Esophagus (tissue), 2 donors: ENCODE data around the gene L3MBTL3. TPM values are rescaled to one million over a fixed set of nuclear protein-coding genes. Genes with fewer than 3 reads are reported as not detected.

Experiments
- H3K27ac ChIP-seq, 2 donors: one replicate each; pipeline ENCODE4 v1.5.1; 2013; ENCODE audit warnings: low read depth in 2 of 2, mild to moderate bottlenecking in 2 of 2, inconsistent platforms in 1 of 2, low read length in 1 of 2, moderate library complexity in 1 of 2
- H3K27me3 ChIP-seq, 2 donors: one replicate each; pipeline ENCODE4 v1.6.1; 2013; ENCODE audit warnings: low read length in 2 of 2, control low read depth in 1 of 2, mild to moderate bottlenecking in 1 of 2; ENCODE audit not compliant: insufficient read depth in 2 of 2, control insufficient read depth in 1 of 2
- H3K36me3 ChIP-seq, 2 donors: one replicate each; pipeline ENCODE4 v1.6.1; 2013; ENCODE audit warnings: low read length in 1 of 2; ENCODE audit not compliant: control insufficient read depth in 2 of 2, insufficient read depth in 2 of 2
- H3K4me1 ChIP-seq, 2 donors: one replicate each; pipeline ENCODE4 v1.6.1; 2013; ENCODE audit warnings: low read length in 1 of 2; ENCODE audit not compliant: control insufficient read depth in 2 of 2, insufficient read depth in 2 of 2
- H3K4me3 ChIP-seq, 2 donors: one replicate each; pipeline ENCODE4 v1.5.1; 2013; ENCODE audit warnings: low read length in 2 of 2, mild to moderate bottlenecking in 2 of 2, low read depth in 1 of 2, moderate library complexity in 1 of 2
- H3K9me3 ChIP-seq, 2 donors: one replicate each; pipeline ENCODE4 v1.6.1; 2013; ENCODE audit warnings: mild to moderate bottlenecking in 2 of 2, low read depth in 1 of 2, low read length in 1 of 2, moderate library complexity in 1 of 2; ENCODE audit not compliant: control insufficient read depth in 2 of 2, insufficient read depth in 1 of 2
- WGBS, 2 donors: extraction: QIAGEN DNeasy Blood & Tissue Kit; methylation state at CpG; one replicate each; pipeline ENCODE4 v1.1.7; 2013; 5-methylcytosine and 5-hydroxymethylcytosine counted together
- polyA plus RNA-seq, 2 donors: library from polyadenylated mRNA; stranded (reverse); fragments of 200-250 nt; gene quantifications; one replicate each; pipeline ENCODE4 v1.2.3, GENCODE V29; 2013
- donor health status: healthy with polysubstance abuse.
- donor health status: Bipolar disorder and iron deficiency.

Gene L3MBTL3
- polyA plus RNA-seq, 2 donors: 0.94 to 1.4 TPM

GRCh38 chr6:130122243-130122642 is 103.9 kb downstream of the L3MBTL3 start:
- no peaks in the 10 kb centered on the region for H3K27me3 ChIP-seq
- H3K9me3 ChIP-seq: no peaks in the 10 kb centered on the region
- H3K4me1 ChIP-seq: no peaks in the 10 kb centered on the region
- WGBS, 2 donors: 86 to 87% methylated on average over 2 of the region's 2 CpGs
- no peak overlapping the region for H3K4me3 ChIP-seq
- H3K36me3 ChIP-seq: no peaks in the 10 kb centered on the region
- no peak overlapping the region for H3K27ac ChIP-seq

- H3K9me3 ChIP-seq: no peaks in the 10 kb centered on the region
- H3K27ac ChIP-seq: no peak overlapping the region
- no peaks in the 10 kb centered on the region for H3K36me3 ChIP-seq
- H3K4me3 ChIP-seq: no peak overlapping the region
- no peaks in the 10 kb centered on the region for H3K27me3 ChIP-seq
- WGBS, 2 donors: 60 to 63% methylated on average over 2 of the region's 2 CpGs
- H3K4me1 ChIP-seq: no peaks in the 10 kb centered on the region
Measured at GRCh38 chr6:130127195-130127594, 108.8 kb downstream of the L3MBTL3 start.

- WGBS, 2 donors: 92 to 94% methylated on average over 5 of the region's 5 CpGs
- Histone ChIP-seq H3K4me3 (no peak overlapping the region), H3K4me1 (no peaks in the 10 kb centered on the region), H3K36me3 (no peaks in the 10 kb centered on the region), H3K9me3 (no peaks in the 10 kb centered on the region), H3K27me3 (no peaks in the 10 kb centered on the region), H3K27ac (no peak overlapping the region)
Measured at GRCh38 chr6:130128326-130128725, 109.9 kb downstream of the L3MBTL3 start.

- H3K4me1 ChIP-seq: no peaks in the 10 kb centered on the region
- 60 to 72% methylated on average over 6 of the region's 6 CpGs for whole genome bisulfite sequencing, 2 donors
- H3K36me3 ChIP-seq: no peaks in the 10 kb centered on the region
- H3K27me3 ChIP-seq: no peaks in the 10 kb centered on the region
- no peak overlapping the region for H3K4me3 ChIP-seq
- no peak overlapping the region for H3K27ac ChIP-seq
- no peaks in the 10 kb centered on the region for H3K9me3 ChIP-seq
Measured at GRCh38 chr6:130129762-130130246, 111.4 kb downstream of the L3MBTL3 start.

- H3K36me3 ChIP-seq: no peaks in the 10 kb centered on the region
Measured at GRCh38 chr6:130132286-130132701, 113.9 kb downstream of the L3MBTL3 start.

GRCh38 chr6:130134582-130134981 is 116.2 kb downstream of the L3MBTL3 start:
- 61 to 68% methylated on average over 2 of the region's 2 CpGs for whole genome bisulfite sequencing, 2 donors
- H3K36me3 ChIP-seq: no peaks in the 10 kb centered on the region
- peaks cover 0 to 2% of the 10 kb centered on the region in 2 donors for H3K4me1 ChIP-seq
- no peaks in the 10 kb centered on the region for H3K27me3 ChIP-seq
- H3K4me3 ChIP-seq: no peak overlapping the region
- no peak overlapping the region for H3K27ac ChIP-seq
- no peaks in the 10 kb centered on the region for H3K9me3 ChIP-seq

More at GRCh38 chr6:130132286-130132701, 113.9 kb downstream of the L3MBTL3 start:
- 51 to 65% methylated on average over 6 of the region's 6 CpGs for WGBS, 2 donors
- Histone ChIP-seq H3K4me1 (peaks cover 0 to 2% of the 10 kb centered on the region in 2 donors), H3K27me3 (no peaks in the 10 kb centered on the region), H3K4me3 (no peak overlapping the region), H3K9me3 (no peaks in the 10 kb centered on the region), H3K27ac (no peak overlapping the region)

GRCh38 chr6:130136798-130137197 is 118.4 kb downstream of the L3MBTL3 start:
- 71 to 80% methylated on average over 2 of the region's 2 CpGs for WGBS, 2 donors
- no peak overlapping the region for H3K27ac ChIP-seq
- no peaks in the 10 kb centered on the region for H3K27me3 ChIP-seq
- H3K4me3 ChIP-seq: no peak overlapping the region
- peaks cover 0 to 2% of the 10 kb centered on the region in 2 donors for H3K4me1 ChIP-seq
- H3K9me3 ChIP-seq: no peaks in the 10 kb centered on the region
- H3K36me3 ChIP-seq: no peaks in the 10 kb centered on the region

GRCh38 chr6:130138116-130138908 is 119.9 kb downstream of the L3MBTL3 start:
- Histone ChIP-seq H3K36me3 (no peaks in the 10 kb centered on the region), H3K9me3 (no peaks in the 10 kb centered on the region), H3K27me3 (no peaks in the 10 kb centered on the region), H3K4me1 (peaks cover 0 to 2% of the 10 kb centered on the region in 2 donors), H3K4me3 (no peak overlapping the region), H3K27ac (no peak overlapping the region)
- 77 to 82% methylated on average over 7 of the region's 7 CpGs for WGBS, 2 donors

- 63 to 87% methylated on average over 3 of the region's 3 CpGs for WGBS, 2 donors
- H3K27ac ChIP-seq: no peak overlapping the region
- no peak overlapping the region for H3K4me3 ChIP-seq
Measured at GRCh38 chr6:130138909-130139242, 120.5 kb downstream of the L3MBTL3 start.

GRCh38 chr6:130140084-130140483 is 121.7 kb downstream of the L3MBTL3 start:
- H3K4me3 ChIP-seq: no peak overlapping the region
- H3K27me3 ChIP-seq: no peaks in the 10 kb centered on the region
- H3K4me1 ChIP-seq: peaks cover 0 to 2% of the 10 kb centered on the region in 2 donors
- H3K27ac ChIP-seq: no peak overlapping the region
- no peaks in the 10 kb centered on the region for H3K36me3 ChIP-seq
- H3K9me3 ChIP-seq: no peaks in the 10 kb centered on the region
- 88 to 94% methylated on average over 2 of the region's 2 CpGs for WGBS, 2 donors

More at GRCh38 chr6:130138909-130139242, 120.5 kb downstream of the L3MBTL3 start:
- no peaks in the 10 kb centered on the region for H3K36me3 ChIP-seq
- H3K27me3 ChIP-seq: no peaks in the 10 kb centered on the region
- peaks cover 0 to 2% of the 10 kb centered on the region in 2 donors for H3K4me1 ChIP-seq
- no peaks in the 10 kb centered on the region for H3K9me3 ChIP-seq
